Kasumi-1 (cell line): ENCODE measurements around the gene TET1.
A peak's percentile ranks its signal among the peaks of the same experiment; 100 is the strongest.
"Not testable (repeated sequence)": the region's sequence is repeated elsewhere in the genome, so short reads cannot be mapped to it uniquely, and the experiment has no call there.

Source experiments
- DNase-seq, 2 experiments: peaks; one replicate each; lab custom pipeline; 2025; lab: John Stamatoyannopoulos, UW

Gene TET1

GRCh38 chr10:68708987-68709386 lies 148.8 kb downstream of the TET1 start:
- not testable (repeated sequence) for DNase-seq

- not testable (repeated sequence) for DNase-seq
Observed at GRCh38 chr10:68713065-68713464, 152.9 kb downstream of the TET1 start.

GRCh38 chr10:68717435-68717834 lies 157.3 kb downstream of the TET1 start:
- no peak for DNase-seq

GRCh38 chr10:68720793-68721672 lies 160.9 kb downstream of the TET1 start, which contains the start of gene CCAR1:
Gene CCAR1, plus strand, starts transcription at chr10:68721239. Its CDS starts 1,266 bp downstream, at chr10:68722505.
- DNase-seq: peak; percentile 100

- DNase-seq: peak in 1 of 2 experiments; percentile 30
Observed at GRCh38 chr10:68721673-68722335, 161.7 kb downstream of the TET1 start.

- no peak for DNase-seq
Observed at GRCh38 chr10:68725016-68725415, 164.9 kb downstream of the TET1 start.

GRCh38 chr10:68727146-68727545 lies 167.0 kb downstream of the TET1 start:
- DNase-seq: no peak

- no peak for DNase-seq
Observed at GRCh38 chr10:68732651-68733050, 172.5 kb downstream of the TET1 start.

- no peak for DNase-seq
Observed at GRCh38 chr10:68734349-68734748, 174.2 kb downstream of the TET1 start.

GRCh38 chr10:68735119-68735518 lies 175.0 kb downstream of the TET1 start:
- no peak for DNase-seq

- not testable (repeated sequence) for DNase-seq
Observed at GRCh38 chr10:68735739-68736138, 175.6 kb downstream of the TET1 start.

GRCh38 chr10:68740676-68741075 lies 180.5 kb downstream of the TET1 start:
- DNase-seq: not testable (repeated sequence)

GRCh38 chr10:68742397-68742796 lies 182.3 kb downstream of the TET1 start:
- DNase-seq: no peak
